ENCODE data around the gene ZC3H15.

ZC3H15 gene

GRCh38 chr2:186558512-186559276 lies 72.6 kb downstream of the ZC3H15 start:
- TF ChIP-seq EZH2phosphoT487 (IDR thresholded peaks at IDR 0.05; ENCODE audit: borderline replicate concordance, low read length): no peak
- TF ChIP-seq CTCF (IDR thresholded peaks at IDR 0.05; ENCODE audit: low read depth, low read length, poor library complexity, severe bottlenecking): no peak
- H3F3A ChIP-seq (ENCODE audit: control insufficient read depth, insufficient read depth): no peaks in the 10 kb centered on the region
- H3K4me2 ChIP-seq (ENCODE audit: low read length): no peak overlapping the region

More at GRCh38 chr2:186558512-186559276, 72.6 kb downstream of the ZC3H15 start:
- Histone ChIP-seq H3K9me2 (replicated peaks; ENCODE audit: control insufficient read depth, low read length) (no peaks in the 10 kb centered on the region; the same call in 1 of the 2 replicates), H4K20me1 (ENCODE audit: control insufficient read depth, insufficient read depth, low read depth, low read length) (no peaks in the 10 kb centered on the region), H3K79me2 (ENCODE audit: control insufficient read depth, low read length) (no peaks in the 10 kb centered on the region), H3K4me1 (ENCODE audit: control insufficient read depth, low read length) (no peaks in the 10 kb centered on the region), H3K9me3 (ENCODE audit: control insufficient read depth, insufficient read depth, low read length) (no peaks in the 10 kb centered on the region), H3K4me3 (ENCODE audit: low read length) (no peak overlapping the region), H3K27ac (ENCODE audit: low read depth, low read length) (no peak overlapping the region), H3K36me3 (ENCODE audit: control insufficient read depth, low read length) (no peaks in the 10 kb centered on the region), H3K27me3 (ENCODE audit: control insufficient read depth, low read length) (no peaks in the 10 kb centered on the region)
